ENCODE measurements around the gene MRPL49. TPM values are rescaled to one million over a fixed set of nuclear protein-coding genes. Genes with fewer than 3 reads are reported as not detected.

Gene MRPL49
- polyA plus RNA-seq, 1 donor from 2014 or later, result 80.5 TPM

GRCh38 chr11:65119670-65119995 is 2.5 kb upstream of the MRPL49 start:
- H3K9me3 ChIP-seq (ENCODE audit: low read length), result no peaks in the 10 kb centered on the region
- H3K27ac ChIP-seq (ENCODE audit: low read length), result no peak overlapping the region
- TF ChIP-seq CTCF (IDR thresholded peaks at IDR 0.05; ENCODE audit: poor library complexity, severe bottlenecking) (no peak), TAF1 (IDR thresholded peaks at IDR 0.05; ENCODE audit: low read depth) (no peak), RAD21 (conservative IDR thresholded peaks at IDR 0.05) (no peak), POLR2AphosphoS5 (IDR thresholded peaks at IDR 0.05) (no peak), SMC3 (conservative IDR thresholded peaks at IDR 0.05; ENCODE audit: poor library complexity) (no peak), EP300 (conservative IDR thresholded peaks at IDR 0.05; ENCODE audit: poor library complexity, severe bottlenecking) (no peak), MXI1 (conservative IDR thresholded peaks at IDR 0.05; ENCODE audit: poor library complexity, severe bottlenecking) (no peak), EZH2 (IDR thresholded peaks at IDR 0.05; ENCODE audit: borderline replicate concordance, insufficient read depth, low read length, poor library complexity, severe bottlenecking) (no peak)
- TF ChIP-seq, protein P1, sequence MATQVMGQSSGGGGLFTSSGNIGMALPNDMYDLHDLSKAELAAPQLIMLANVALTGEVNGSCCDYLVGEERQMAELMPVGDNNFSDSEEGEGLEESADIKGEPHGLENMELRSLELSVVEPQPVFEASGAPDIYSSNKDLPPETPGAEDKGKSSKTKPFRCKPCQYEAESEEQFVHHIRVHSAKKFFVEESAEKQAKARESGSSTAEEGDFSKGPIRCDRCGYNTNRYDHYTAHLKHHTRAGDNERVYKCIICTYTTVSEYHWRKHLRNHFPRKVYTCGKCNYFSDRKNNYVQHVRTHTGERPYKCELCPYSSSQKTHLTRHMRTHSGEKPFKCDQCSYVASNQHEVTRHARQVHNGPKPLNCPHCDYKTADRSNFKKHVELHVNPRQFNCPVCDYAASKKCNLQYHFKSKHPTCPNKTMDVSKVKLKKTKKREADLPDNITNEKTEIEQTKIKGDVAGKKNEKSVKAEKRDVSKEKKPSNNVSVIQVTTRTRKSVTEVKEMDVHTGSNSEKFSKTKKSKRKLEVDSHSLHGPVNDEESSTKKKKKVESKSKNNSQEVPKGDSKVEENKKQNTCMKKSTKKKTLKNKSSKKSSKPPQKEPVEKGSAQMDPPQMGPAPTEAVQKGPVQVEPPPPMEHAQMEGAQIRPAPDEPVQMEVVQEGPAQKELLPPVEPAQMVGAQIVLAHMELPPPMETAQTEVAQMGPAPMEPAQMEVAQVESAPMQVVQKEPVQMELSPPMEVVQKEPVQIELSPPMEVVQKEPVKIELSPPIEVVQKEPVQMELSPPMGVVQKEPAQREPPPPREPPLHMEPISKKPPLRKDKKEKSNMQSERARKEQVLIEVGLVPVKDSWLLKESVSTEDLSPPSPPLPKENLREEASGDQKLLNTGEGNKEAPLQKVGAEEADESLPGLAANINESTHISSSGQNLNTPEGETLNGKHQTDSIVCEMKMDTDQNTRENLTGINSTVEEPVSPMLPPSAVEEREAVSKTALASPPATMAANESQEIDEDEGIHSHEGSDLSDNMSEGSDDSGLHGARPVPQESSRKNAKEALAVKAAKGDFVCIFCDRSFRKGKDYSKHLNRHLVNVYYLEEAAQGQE (IDR thresholded peaks at IDR 0.05; ENCODE audit: borderline replicate concordance), result no peak
- peaks cover 10% of the 10 kb centered on the region for H3K36me3 ChIP-seq (ENCODE audit: insufficient read depth, low read length)
- no peak overlapping the region for H3K4me2 ChIP-seq (ENCODE audit: low read length)
- no peaks in the 10 kb centered on the region for H3K27me3 ChIP-seq (ENCODE audit: insufficient read depth, low read depth, low read length)
- peaks cover 35% of the 10 kb centered on the region for H3K79me2 ChIP-seq (replicated peaks; ENCODE audit: insufficient read depth, low read length)
- H4K20me1 ChIP-seq (ENCODE audit: insufficient read depth), result no peaks in the 10 kb centered on the region
- H3K9me2 ChIP-seq (ENCODE audit: insufficient read depth, low read length), result no peaks in the 10 kb centered on the region
- no peaks in the 10 kb centered on the region for H3F3A ChIP-seq (ENCODE audit: insufficient read depth, low read length, poor library complexity, severe bottlenecking)
- no peak overlapping the region for H2AFZ ChIP-seq (ENCODE audit: low read depth, low read length)
- no peak overlapping the region for H3K4me3 ChIP-seq (ENCODE audit: low read length)
- H3K9ac ChIP-seq (ENCODE audit: low read length), result no peak overlapping the region

GRCh38 chr11:65120831-65121230 is 1.3 kb upstream of the MRPL49 start:
- H3K4me2 ChIP-seq (ENCODE audit: low read length), result peak overlapping the region; percentile 98
- H3K9me3 ChIP-seq (ENCODE audit: low read length), result no peaks in the 10 kb centered on the region
- no peaks in the 10 kb centered on the region for H3K27me3 ChIP-seq (ENCODE audit: insufficient read depth, low read depth, low read length)
- peak overlapping the region; percentile 91 for H3K27ac ChIP-seq (ENCODE audit: low read length)
- H2AFZ ChIP-seq (ENCODE audit: low read depth, low read length), result no peak overlapping the region
- no peaks in the 10 kb centered on the region for H3K9me2 ChIP-seq (ENCODE audit: insufficient read depth, low read length)
- H3K36me3 ChIP-seq (ENCODE audit: insufficient read depth, low read length), result peaks cover 10% of the 10 kb centered on the region
- H4K20me1 ChIP-seq (ENCODE audit: insufficient read depth), result no peaks in the 10 kb centered on the region
- H3F3A ChIP-seq (ENCODE audit: insufficient read depth, low read length, poor library complexity, severe bottlenecking), result no peaks in the 10 kb centered on the region
- H3K79me2 ChIP-seq (replicated peaks; ENCODE audit: insufficient read depth, low read length), result peaks cover 35% of the 10 kb centered on the region
- TF ChIP-seq SMC3 (conservative IDR thresholded peaks at IDR 0.05; ENCODE audit: poor library complexity) (no peak), EZH2 (IDR thresholded peaks at IDR 0.05; ENCODE audit: borderline replicate concordance, insufficient read depth, low read length, poor library complexity, severe bottlenecking) (no peak), POLR2AphosphoS5 (IDR thresholded peaks at IDR 0.05) (no peak), CTCF (IDR thresholded peaks at IDR 0.05; ENCODE audit: poor library complexity, severe bottlenecking) (no peak), RAD21 (conservative IDR thresholded peaks at IDR 0.05) (no peak), EP300 (conservative IDR thresholded peaks at IDR 0.05; ENCODE audit: poor library complexity, severe bottlenecking) (no peak), MXI1 (conservative IDR thresholded peaks at IDR 0.05; ENCODE audit: poor library complexity, severe bottlenecking) (no peak), TAF1 (IDR thresholded peaks at IDR 0.05; ENCODE audit: low read depth) (no peak)
- TF ChIP-seq, protein P1 (IDR thresholded peaks at IDR 0.05; ENCODE audit: borderline replicate concordance), result no peak
- H3K9ac ChIP-seq (ENCODE audit: low read length), result peak overlapping the region; percentile 97
- H3K4me3 ChIP-seq (ENCODE audit: low read length), result peak overlapping the region; percentile 73
